ENCODE data around the gene TTC23.

The TTC23 gene

GRCh38 chr15:99099661-99100060, 149.7 kb downstream of the TTC23 start:
- DNase-seq = no peak

DNA sequence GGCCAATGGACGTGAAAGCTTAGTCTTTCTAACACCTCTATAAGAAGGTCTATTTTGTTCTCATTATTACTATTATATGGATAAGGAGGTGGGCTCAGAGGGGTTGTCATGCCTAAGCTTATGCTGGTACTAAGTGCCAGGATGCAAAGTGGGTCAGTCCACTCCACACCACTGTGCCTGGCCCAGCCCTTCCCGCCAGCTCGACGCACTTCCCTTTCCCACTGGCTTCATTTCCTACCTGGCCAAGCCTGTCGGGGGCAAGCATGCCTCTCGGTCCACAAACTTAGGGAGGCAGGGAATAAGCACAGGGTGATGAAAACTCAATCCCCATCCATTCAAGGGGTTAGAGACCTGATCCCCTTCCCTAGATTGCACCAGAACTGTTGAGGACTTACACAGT, 150.4 kb downstream of the TTC23 start:
- DNase-seq = no peak

GRCh38 chr15:99098426-99098825, 151.0 kb downstream of the TTC23 start:
- DNase-seq = no peak

DNA sequence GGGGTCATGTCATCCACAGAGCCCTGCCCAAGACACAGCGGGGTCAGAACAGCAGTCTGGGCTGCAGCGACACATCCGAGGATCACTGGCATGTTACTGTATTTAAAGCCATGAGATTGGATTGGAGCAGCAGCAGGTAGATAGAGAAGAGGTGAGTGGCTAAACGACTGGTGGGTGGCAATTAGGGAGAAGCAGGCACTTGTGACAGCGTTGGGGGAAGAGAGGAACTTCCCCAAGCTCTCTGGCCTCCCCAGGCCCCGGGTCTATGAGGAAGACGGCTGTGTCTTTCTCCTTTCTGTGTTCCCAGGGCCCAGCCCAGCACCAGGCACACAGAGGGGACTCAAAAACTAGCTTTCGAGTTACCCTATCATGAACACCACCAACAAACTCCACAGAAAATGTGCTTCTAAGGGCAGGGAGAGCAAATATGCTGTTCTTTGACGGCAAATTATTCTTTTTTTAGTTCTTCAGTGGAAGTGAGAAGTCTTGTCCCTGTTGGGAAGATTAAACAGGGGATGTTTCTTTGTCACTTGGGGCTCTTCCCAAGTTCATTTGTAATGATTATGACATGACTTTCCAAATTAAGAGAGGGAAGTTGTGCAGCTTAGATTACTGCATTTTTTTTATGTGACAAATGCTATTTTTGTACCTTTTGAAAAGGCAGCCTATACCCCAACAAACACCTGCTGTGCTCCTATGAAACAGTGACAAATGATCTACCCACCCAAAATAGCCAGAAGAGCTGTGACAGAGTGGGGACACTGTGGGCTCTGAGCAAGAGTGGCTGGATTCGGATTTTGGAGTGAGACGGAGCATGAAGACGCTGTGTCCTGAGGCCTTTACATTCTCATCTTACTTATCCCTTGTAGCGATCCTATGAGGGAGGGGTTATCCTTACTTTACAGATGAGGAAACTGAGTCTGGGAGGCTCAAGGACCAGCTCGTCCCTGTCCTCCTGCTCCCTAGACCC, 151.7 kb downstream of the TTC23 start:
- DNase-seq = no peak

DNA sequence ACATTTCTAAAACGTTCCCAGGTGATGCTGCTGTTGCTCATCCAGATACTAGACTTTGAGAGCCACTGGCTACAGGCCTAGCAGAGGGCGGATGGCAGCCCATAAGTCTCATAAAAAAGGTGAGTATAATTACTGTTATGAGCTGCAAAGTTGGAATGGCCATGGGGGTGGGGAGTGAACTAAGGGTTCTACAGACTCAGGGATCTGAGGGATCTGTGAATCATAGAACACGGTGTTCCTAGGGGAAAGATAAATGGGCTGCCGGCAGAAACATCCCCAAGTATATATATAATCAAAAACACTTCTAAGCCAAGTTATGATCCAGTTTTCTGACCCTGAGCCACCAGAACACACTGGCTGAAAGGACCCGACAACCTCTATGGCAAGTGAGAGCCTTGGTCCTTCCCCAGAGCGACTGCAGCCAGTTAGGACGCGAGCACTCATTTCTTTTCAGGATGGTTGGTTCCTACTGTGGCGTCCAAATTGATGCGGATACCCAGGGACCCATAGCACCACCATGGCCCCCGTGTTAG, 152.4 kb downstream of the TTC23 start:
- DNase-seq = no peak

- no peak for DNase-seq
Observed at GRCh38 chr15:99096173-99096893, 153.0 kb downstream of the TTC23 start.

DNA sequence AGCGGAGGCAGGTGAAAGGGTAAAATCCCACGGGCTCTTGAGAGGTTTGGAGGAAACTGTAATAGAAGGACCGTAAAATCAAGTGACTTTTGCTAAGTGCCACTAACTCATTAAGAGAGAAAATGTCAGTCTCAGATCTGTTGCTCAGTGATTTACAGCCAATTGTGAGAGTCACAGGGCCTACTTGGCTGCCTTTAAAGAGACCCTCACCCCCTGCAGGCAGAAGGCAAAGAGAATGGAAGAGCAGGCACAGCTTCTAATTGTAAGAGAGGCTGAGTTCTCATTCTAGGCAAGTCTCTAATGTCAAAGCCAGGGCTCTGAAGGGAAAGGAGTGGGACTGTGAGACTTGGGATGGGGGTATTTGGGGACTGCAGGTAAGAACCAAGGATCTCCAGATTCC, 153.8 kb downstream of the TTC23 start:
- no peak for DNase-seq

GRCh38 chr15:99092554-99093172, 156.7 kb downstream of the TTC23 start:
- no peak for DNase-seq

DNA sequence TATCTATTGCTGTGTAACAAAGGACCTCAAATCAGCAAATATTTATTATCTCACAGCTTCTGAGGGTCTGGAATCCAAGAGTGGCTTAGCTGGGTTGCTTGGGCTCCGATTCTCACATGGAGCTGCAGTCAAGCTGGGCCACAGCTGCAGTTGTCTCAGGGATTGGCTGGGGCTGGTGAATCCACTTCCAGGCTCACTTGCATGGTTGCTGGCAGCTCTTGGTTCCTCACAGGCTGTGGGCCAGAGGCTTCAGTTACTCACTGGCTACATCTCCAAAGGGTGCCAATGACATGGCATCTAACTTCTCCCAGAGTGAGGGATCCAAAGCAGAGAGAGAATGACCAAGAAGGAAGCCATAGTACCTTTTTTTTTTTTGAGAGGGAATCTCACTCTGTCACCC, 158.4 kb downstream of the TTC23 start:
- no peak for DNase-seq

- no peak for DNase-seq
Observed at GRCh38 chr15:99090011-99090699, 159.2 kb downstream of the TTC23 start.

DNA sequence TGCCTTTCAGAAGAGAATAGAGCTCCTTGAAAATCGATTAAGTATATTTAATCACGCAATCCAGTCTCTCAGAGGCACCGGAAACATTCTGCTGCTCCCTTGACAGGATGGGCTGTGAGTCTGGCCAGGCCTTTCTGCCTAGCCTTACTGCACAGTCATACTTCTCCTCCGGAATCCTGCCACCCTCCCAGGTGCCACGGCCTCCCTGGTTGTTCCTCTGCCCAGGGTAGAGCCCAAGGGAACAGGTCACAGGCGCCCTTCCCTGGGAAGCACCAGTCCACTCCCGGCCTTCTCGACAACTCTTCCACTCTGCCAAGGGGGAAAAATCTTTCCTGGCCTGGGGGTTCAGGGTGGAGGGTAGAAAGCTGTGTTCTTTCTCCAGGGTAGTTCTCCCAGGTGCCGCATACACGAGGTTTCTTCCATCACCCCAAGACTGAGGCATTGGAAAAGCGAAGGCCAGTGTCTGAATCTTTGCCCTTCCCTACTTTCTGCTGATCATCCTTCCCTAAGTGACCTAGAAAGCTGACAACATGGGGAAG, 161.9 kb downstream of the TTC23 start:
- no peak for DNase-seq

DNA sequence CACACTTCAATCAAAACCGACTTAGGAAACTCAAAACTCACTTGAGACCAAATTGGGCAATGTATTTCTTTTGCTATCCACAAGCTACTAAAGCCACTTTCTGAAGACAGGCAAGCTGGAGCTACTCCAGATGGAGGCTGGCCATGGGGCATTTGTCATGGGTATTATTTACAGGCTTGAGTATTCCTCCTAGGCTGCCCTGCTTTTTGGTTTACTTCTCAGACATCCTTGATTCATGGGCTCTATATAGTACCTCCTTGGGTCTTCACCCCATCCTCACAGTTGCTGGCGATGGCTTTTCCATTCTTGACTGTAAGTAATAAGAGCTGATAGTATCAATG, 163.1 kb downstream of the TTC23 start:
- DNase-seq = no peak
